Vagina (tissue), 2 donors: Measurements from ENCODE around the gene ELP4.

Experiments
- POLR2A ChIP-seq, 2 donors: fragments of 450-650 bp; IDR thresholded peaks; one replicate each; pipeline ENCODE4 v1.6.1; 2017; ENCODE audit warnings: antibody characterized with exemption in 2 of 2, mild to moderate bottlenecking in 2 of 2, moderate library complexity in 2 of 2
- TF ChIP-seq, protein P1 (sequence below), 3 experiments: fragments of 450-650 bp in 2 of 3; fragments of 200-600 bp in 1 of 3; sonication (generic) in 1 of 3; IDR thresholded peaks; one replicate each; pipeline ENCODE4 v1.5.1; 2017 to 2019; ENCODE audit warnings: antibody characterized with exemption in 3 of 3, mild to moderate bottlenecking in 2 of 3, moderate library complexity in 2 of 3

DNA sequence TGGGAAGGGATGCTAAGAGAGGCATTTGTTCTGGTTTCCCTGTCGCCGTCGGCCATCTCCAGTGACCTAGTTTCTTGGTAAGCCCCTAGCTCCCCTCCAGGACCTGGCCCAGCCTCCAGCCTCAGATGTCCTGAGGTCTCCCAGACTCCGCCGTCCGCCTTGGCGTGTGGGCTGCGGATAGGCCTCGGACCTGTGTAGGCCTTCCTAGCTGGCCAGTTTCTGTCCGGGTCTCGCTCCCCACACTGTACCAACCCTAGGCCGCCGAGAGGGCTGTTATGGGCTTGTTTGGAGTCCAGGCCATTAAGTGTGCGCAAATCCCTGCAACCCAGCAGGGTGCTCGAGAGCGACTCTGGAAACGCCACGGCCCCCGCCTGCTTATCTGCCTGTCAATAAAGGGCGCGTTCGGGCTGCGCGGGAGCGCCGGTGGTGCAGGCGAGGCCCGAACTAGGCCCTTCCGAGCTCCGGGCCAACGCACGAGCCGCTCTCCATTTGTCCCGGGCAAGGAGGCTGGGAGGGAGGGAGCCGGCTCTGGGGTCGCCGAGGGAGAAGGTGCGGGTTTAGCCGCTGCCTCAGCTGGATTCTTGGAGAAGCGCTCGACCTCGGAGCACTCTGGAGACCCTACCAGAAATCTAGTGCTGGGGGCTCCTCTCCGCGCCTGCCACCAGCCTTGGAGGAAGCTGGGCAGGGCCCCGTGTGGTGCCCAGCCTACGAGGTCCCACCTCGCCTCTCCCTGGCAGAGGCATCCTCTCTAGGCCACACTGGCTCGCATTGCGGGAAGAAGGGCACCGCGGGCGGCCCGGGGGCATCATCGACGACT, 310.3 kb downstream of the ELP4 start:
- TF ChIP-seq, protein P1, sequence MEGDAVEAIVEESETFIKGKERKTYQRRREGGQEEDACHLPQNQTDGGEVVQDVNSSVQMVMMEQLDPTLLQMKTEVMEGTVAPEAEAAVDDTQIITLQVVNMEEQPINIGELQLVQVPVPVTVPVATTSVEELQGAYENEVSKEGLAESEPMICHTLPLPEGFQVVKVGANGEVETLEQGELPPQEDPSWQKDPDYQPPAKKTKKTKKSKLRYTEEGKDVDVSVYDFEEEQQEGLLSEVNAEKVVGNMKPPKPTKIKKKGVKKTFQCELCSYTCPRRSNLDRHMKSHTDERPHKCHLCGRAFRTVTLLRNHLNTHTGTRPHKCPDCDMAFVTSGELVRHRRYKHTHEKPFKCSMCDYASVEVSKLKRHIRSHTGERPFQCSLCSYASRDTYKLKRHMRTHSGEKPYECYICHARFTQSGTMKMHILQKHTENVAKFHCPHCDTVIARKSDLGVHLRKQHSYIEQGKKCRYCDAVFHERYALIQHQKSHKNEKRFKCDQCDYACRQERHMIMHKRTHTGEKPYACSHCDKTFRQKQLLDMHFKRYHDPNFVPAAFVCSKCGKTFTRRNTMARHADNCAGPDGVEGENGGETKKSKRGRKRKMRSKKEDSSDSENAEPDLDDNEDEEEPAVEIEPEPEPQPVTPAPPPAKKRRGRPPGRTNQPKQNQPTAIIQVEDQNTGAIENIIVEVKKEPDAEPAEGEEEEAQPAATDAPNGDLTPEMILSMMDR (IDR thresholded peaks at IDR 0.05): no peak
- TF ChIP-seq POLR2A (IDR thresholded peaks at IDR 0.05): no peak
